SK-N-MC (cell line): ENCODE data around the gene PRDM16.

Experiments
- EZH2 ChIP-seq: fragments of 200-600 bp; sonication (generic); IDR thresholded peaks from one replicate; pipeline ENCODE4 v1.6.1; 2017; ENCODE audit warnings: antibody characterized with exemption
- POLR2AphosphoS5 ChIP-seq: IDR thresholded peaks from 2 replicates; pipeline ENCODE4 v1.6.1; 2012; ENCODE audit warnings: mild to moderate bottlenecking, low read depth, low read length, borderline replicate concordance

DNA sequence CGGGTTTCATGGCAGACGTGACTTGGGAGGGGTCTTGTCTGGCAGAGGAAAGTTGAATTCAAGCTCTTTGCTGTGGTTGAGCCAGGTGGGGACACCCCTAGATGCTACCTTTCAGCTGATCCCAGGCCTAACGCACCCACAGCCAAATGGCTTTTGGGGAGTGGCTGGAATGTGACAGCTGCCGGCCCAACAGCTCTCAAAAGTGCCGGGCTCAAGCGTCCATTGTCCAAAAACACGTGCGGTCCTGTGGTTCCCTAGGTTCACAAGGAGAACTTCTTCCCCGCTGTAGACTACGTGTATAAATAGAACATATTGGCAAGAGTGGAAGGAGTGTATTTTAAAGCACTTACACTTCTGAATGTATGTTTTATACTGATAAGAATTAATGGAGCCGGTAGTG is 298.4 kb downstream of the PRDM16 start:
- TF ChIP-seq EZH2 (no peak), POLR2AphosphoS5 (no peak)
